NB4 (cell line): ENCODE measurements around the gene GBGT1.

ENCODE experiments used
- MYC ChIP-seq: IDR thresholded peaks from 2 replicates; pipeline ENCODE4 v1.6.1; 2011; ENCODE audit warnings: low read depth, low read length
- POLR2A ChIP-seq: IDR thresholded peaks from 2 replicates; pipeline ENCODE4 v1.6.1; 2011; ENCODE audit warnings: mild to moderate bottlenecking; ENCODE audit not compliant: insufficient read length; ENCODE audit errors: extremely low read depth
- TF ChIP-seq, protein P1 (sequence below): IDR thresholded peaks from one replicate; pipeline ENCODE4 v1.5.1; 2012; ENCODE audit warnings: low read depth, low read length
- TF ChIP-seq, protein P2 (sequence below): IDR thresholded peaks from 2 replicates; pipeline ENCODE4 v1.6.1; 2011; ENCODE audit warnings: low read depth, low read length

- TF ChIP-seq POLR2A (no peak), MYC (no peak)
- TF ChIP-seq, protein P1, sequence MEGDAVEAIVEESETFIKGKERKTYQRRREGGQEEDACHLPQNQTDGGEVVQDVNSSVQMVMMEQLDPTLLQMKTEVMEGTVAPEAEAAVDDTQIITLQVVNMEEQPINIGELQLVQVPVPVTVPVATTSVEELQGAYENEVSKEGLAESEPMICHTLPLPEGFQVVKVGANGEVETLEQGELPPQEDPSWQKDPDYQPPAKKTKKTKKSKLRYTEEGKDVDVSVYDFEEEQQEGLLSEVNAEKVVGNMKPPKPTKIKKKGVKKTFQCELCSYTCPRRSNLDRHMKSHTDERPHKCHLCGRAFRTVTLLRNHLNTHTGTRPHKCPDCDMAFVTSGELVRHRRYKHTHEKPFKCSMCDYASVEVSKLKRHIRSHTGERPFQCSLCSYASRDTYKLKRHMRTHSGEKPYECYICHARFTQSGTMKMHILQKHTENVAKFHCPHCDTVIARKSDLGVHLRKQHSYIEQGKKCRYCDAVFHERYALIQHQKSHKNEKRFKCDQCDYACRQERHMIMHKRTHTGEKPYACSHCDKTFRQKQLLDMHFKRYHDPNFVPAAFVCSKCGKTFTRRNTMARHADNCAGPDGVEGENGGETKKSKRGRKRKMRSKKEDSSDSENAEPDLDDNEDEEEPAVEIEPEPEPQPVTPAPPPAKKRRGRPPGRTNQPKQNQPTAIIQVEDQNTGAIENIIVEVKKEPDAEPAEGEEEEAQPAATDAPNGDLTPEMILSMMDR, result no peak
- TF ChIP-seq, protein P2, sequence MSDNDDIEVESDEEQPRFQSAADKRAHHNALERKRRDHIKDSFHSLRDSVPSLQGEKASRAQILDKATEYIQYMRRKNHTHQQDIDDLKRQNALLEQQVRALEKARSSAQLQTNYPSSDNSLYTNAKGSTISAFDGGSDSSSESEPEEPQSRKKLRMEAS, result no peak
Measured at GRCh38 chr9:133143639-133144141, 20.0 kb downstream of the GBGT1 start.
